ENCODE results near the gene VANGL2. TPM values are rescaled to one million over a fixed set of nuclear protein-coding genes. Genes with fewer than 3 reads are reported as not detected.

The VANGL2 gene
- total and polyA plus RNA-seq, 2 of the 8 experiments (the other 6 are each of a cell fraction or from before 2014, with no cell fraction given), result 62.5 to 118 TPM

DNA sequence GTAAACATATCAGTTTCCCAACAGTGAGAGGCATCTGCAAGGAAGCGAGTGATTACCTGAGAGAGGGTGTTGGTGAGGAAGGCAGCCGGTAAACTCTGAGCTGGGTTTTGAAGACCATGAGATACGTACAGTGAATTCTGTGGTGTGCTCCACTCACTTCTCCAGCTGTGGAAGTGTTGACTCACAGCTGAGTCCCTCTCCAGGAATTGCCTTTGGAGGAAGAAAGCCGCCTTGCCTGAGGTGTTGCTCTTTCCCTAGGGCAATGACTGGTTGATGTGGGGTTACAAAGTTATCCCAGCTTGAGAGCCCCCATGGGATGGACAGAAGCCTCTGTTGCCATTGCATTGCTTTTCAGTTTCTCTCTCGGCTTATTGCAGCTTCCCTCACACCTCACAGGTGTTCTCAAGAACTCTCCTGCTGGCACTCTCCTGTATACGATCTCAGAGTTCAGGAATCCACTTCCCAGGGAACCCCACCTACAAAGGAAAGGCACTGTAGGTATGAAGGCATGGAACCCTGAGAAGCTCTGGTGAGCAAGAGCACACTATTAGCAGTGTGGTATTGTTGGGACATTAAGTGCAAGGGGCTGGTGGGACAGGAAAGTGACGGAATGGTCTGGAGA lies 22.7 kb upstream of the VANGL2 start:
- H2BK120ac ChIP-seq (replicated peaks; ENCODE audit: low read depth, low read length), result no peak overlapping the region
- H3K4me1 ChIP-seq (replicated peaks in 1 of 4; ENCODE audit: control insufficient read depth in 3 of 4, insufficient read depth in 4 of 4, low read length in 3 of 4), result peaks cover 8 to 21% (median 16%) of the 10 kb centered on the region in 4 experiments
- no peak overlapping the region for H3K14ac ChIP-seq (ENCODE audit: insufficient read length)
- no peak overlapping the region for H3K4me2 ChIP-seq (ENCODE audit: insufficient read depth in 1 of 2, low read depth in 2 of 2, low read length in 2 of 2)
- H3K4me3 ChIP-seq (ENCODE audit: extremely low read depth in 1 of 4, insufficient read depth in 2 of 4, low read depth in 3 of 4, low read length in 4 of 4), result no peak overlapping the region
- H2AK5ac ChIP-seq (ENCODE audit: low read depth, low read length), result no peak overlapping the region
- no peak overlapping the region for H4K8ac ChIP-seq (ENCODE audit: extremely low read depth, insufficient read depth, low read length)
- FAIRE-seq (no peak), DNase-seq (ENCODE audit: low read depth in 1 of 2, low spot score in 2 of 2) (no peak)
- no peaks in the 10 kb centered on the region for H4K20me1 ChIP-seq (replicated peaks in 1 of 2; ENCODE audit: control insufficient read depth in 1 of 2, insufficient read depth in 2 of 2, low read length in 2 of 2)
- peak overlapping the region; percentile 82; the same call in 1 of the 2 replicates for H2BK20ac ChIP-seq (ENCODE audit: low read length)
- H2AFZ ChIP-seq (ENCODE audit: low read length), result no peak overlapping the region
- no peak overlapping the region for H4K91ac ChIP-seq (replicated peaks; ENCODE audit: insufficient read length, low read length)
- no peaks in the 10 kb centered on the region for H3K79me2 ChIP-seq (ENCODE audit: control insufficient read depth in 1 of 2, insufficient read depth in 2 of 2, low read length in 2 of 2)
- H2BK5ac ChIP-seq (ENCODE audit: low read depth, low read length), result no peak overlapping the region; the same call in 1 of the 2 replicates
- ChIA-PET POLR2A (ENCODE audit: partially characterized antibody) (interaction anchor here (1.0 to 11.6 kb wide), 5 partner anchors 17 to 33 kb away, joined by 3 to 244 read pairs (median 5); partner anchors contain the start of gene NHLH1), CTCF (ENCODE audit: partially characterized antibody) (interaction anchor here (0.5 to 15.1 kb wide), 32 partner anchors 10 to 610 kb away, joined by 3 to 683 read pairs (median 6); partner anchors contain the start of genes NCSTN, NHLH1 and PEX19)
- H3K18ac ChIP-seq (ENCODE audit: extremely low read depth, low read length), result 0 out of 2 replicates have a peak overlapping the region, but pooled peaks have one; percentile 11
- H3K23me2 ChIP-seq (ENCODE audit: low read depth, low read length), result 0 out of 2 replicates have a peak, but pooled peaks cover 2% of the 10 kb centered on the region
- no peaks in the 10 kb centered on the region for H3K9me3 ChIP-seq (ENCODE audit: insufficient read depth in 2 of 2, low read depth in 1 of 2, low read length in 1 of 2)
- H3K23ac ChIP-seq (ENCODE audit: insufficient read length), result no peak overlapping the region
- WGBS, 2 experiments (ENCODE audit: extremely low coverage in 1 of 2, insufficient coverage in 1 of 2, insufficient read length in 1 of 2, insufficient replicate concordance in 2 of 2, low coverage in 1 of 2, low lambda C conversion rate in 2 of 2, missing lambda C conversion rate in 1 of 2), result 67% methylated on average over 7 of the region's 7 CpGs; no CpG with 5 or more reads in 1 of the 2 experiments
- no peak overlapping the region for H4K5ac ChIP-seq (ENCODE audit: insufficient read length, low read depth, low read length)
- H3K4ac ChIP-seq (replicated peaks; ENCODE audit: insufficient read length, low read depth, low read length), result no peak overlapping the region
- H2BK15ac ChIP-seq (ENCODE audit: low read length), result peak overlapping the region; percentile 53; the same call in 1 of the 2 replicates
- H3K56ac ChIP-seq (replicated peaks; ENCODE audit: insufficient read length, low read depth, low read length), result no peak overlapping the region
- no peak overlapping the region; a peak in 1 of 7 replicates for H3K9ac ChIP-seq (replicated peaks in 1 of 4; ENCODE audit: extremely low read depth in 1 of 4, low read depth in 3 of 4, low read length in 3 of 4)
- peak overlapping the region; percentile 30; the same call in 1 of the 2 replicates for H2BK12ac ChIP-seq (ENCODE audit: low read depth, low read length)
- no peak overlapping the region for H3K27ac ChIP-seq (ENCODE audit: low read depth, low read length)
- no peaks in the 10 kb centered on the region for H3K36me3 ChIP-seq (ENCODE audit: control insufficient read depth in 2 of 4, insufficient read depth in 4 of 4, low read length in 3 of 4)
- H3K27me3 ChIP-seq (replicated peaks in 1 of 4; ENCODE audit: control insufficient read depth in 3 of 4, extremely low read depth in 1 of 4, insufficient read depth in 3 of 4, low read length in 3 of 4), result no peaks in the 10 kb centered on the region
- no peaks in the 10 kb centered on the region for H3K79me1 ChIP-seq (ENCODE audit: low read depth, low read length)
- TF ChIP-seq HDAC6 (IDR thresholded peaks at IDR 0.05; ENCODE audit: low read depth, low read length), result no peak
- no peak for TF ChIP-seq CBX8 (IDR thresholded peaks at IDR 0.05; ENCODE audit: borderline replicate concordance, low read depth, low read length)
- TF ChIP-seq, protein P1, sequence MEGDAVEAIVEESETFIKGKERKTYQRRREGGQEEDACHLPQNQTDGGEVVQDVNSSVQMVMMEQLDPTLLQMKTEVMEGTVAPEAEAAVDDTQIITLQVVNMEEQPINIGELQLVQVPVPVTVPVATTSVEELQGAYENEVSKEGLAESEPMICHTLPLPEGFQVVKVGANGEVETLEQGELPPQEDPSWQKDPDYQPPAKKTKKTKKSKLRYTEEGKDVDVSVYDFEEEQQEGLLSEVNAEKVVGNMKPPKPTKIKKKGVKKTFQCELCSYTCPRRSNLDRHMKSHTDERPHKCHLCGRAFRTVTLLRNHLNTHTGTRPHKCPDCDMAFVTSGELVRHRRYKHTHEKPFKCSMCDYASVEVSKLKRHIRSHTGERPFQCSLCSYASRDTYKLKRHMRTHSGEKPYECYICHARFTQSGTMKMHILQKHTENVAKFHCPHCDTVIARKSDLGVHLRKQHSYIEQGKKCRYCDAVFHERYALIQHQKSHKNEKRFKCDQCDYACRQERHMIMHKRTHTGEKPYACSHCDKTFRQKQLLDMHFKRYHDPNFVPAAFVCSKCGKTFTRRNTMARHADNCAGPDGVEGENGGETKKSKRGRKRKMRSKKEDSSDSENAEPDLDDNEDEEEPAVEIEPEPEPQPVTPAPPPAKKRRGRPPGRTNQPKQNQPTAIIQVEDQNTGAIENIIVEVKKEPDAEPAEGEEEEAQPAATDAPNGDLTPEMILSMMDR (IDR thresholded peaks at IDR 0.05; ENCODE audit: control extremely low read depth in 1 of 3, insufficient read depth in 1 of 3, low read depth in 1 of 3, low read length in 3 of 3), result no peak
- TF ChIP-seq JUND (IDR thresholded peaks at IDR 0.05; ENCODE audit: low read length), result no peak
- TF ChIP-seq HDAC2 (IDR thresholded peaks at IDR 0.05; ENCODE audit: borderline replicate concordance in 1 of 2, low read depth in 2 of 2, low read length in 2 of 2), result no peak
- no peak for TF ChIP-seq TCF12 (IDR thresholded peaks at IDR 0.05; ENCODE audit: low read depth, low read length)
- no peak for TF ChIP-seq NRF1 (IDR thresholded peaks at IDR 0.05; ENCODE audit: low read depth, low read length)
- no peak for TF ChIP-seq GTF2F1 (IDR thresholded peaks at IDR 0.05; ENCODE audit: borderline replicate concordance, low read depth, low read length)
- TF ChIP-seq CHD2 (IDR thresholded peaks at IDR 0.05; ENCODE audit: low read length), result no peak
- no peak for TF ChIP-seq CHD1 (IDR thresholded peaks at IDR 0.05; ENCODE audit: low read depth, low read length)
